ENCODE measurements around the gene SYNRG. TPM values are rescaled to one million over a fixed set of nuclear protein-coding genes. Genes with fewer than 3 reads are reported as not detected.

The SYNRG gene
- total and polyA plus RNA-seq, 2 of the 13 experiments (the other 11 are each of a cell fraction or from before 2014, with no cell fraction given) = 7.3 to 8.7 TPM

DNA sequence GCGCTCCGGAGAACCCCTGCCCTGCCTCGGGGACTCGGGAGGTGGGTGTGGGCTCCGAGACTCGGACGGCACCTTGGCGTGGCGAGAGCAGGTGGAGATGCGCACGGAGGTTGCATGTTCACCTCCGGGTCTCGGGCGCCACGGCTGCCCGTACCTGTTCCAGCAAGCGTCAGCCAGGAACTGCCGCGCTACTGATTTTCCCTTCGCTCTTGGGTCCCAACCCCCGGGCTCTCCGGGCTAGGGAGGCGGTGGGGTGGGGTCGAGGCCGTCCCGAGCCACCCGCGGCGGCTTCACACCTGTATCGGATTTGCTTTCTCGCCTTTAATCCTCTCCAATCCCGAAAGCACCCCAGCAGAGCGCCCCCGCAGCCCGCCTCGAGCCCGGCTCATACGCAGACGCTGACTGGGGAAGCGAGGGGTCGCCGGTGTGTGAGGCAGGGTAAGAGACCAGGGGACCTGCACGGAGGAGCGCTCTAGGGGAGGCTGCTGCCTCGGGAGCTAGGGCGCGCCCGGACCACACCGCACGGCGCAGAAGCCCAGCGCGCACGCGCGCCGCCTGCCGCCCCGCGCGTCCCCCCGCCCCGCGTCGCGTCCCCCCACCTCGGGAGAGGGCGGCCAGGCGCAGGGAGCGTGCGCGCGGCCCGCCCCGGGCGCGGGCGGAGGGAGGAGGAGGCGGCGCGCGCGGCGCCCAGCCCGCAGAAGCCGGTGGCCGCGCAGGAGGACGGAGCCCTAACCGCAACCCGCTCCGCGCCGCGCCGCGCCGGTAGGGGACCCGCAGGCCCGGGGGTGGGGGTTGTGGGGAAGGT is 119.8 kb downstream of the SYNRG start, which contains the start of gene DUSP14 (continued):
- TF ChIP-seq ZNF629 (CRISPR knock-in tag; conservative IDR thresholded peaks at IDR 0.05) = no peak; the same call in none of the 2 replicates
- TF ChIP-seq ZNF572 (CRISPR knock-in tag; IDR thresholded peaks at IDR 0.05) = no peak
- no peak for TF ChIP-seq CREB1 (IDR thresholded peaks at IDR 0.05)
- TF ChIP-seq CREB1 (CRISPR knock-in tag; IDR thresholded peaks at IDR 0.05) = no peak
- TF ChIP-seq KLF13 (CRISPR knock-in tag; IDR thresholded peaks at IDR 0.05) = no peak
- TF ChIP-seq ZNF782 (CRISPR knock-in tag; IDR thresholded peaks at IDR 0.05; ENCODE audit: borderline replicate concordance) = no peak
- TF ChIP-seq STAG1 (CRISPR knock-in tag; IDR thresholded peaks at IDR 0.05) = no peak
- no peak for TF ChIP-seq ZNF569 (CRISPR knock-in tag; IDR thresholded peaks at IDR 0.05; ENCODE audit: borderline replicate concordance)
- TF ChIP-seq ZNF547 (CRISPR knock-in tag; IDR thresholded peaks at IDR 0.05) = peak; percentile 54; the same call in 1 of the 2 replicates
- TF ChIP-seq TMF1 (CRISPR knock-in tag; IDR thresholded peaks at IDR 0.05; ENCODE audit: low read depth) = no peak
- TF ChIP-seq CBX1 (IDR thresholded peaks at IDR 0.05; ENCODE audit: low read depth) = no peak
- peak; percentile 43; the same call in 1 of the 2 replicates for TF ChIP-seq ELF3 (CRISPR knock-in tag; IDR thresholded peaks at IDR 0.05)
- no peak for TF ChIP-seq CBX2 (IDR thresholded peaks at IDR 0.05; ENCODE audit: low read depth, low read length)
- TF ChIP-seq CBX2 (CRISPR knock-in tag; IDR thresholded peaks at IDR 0.05; ENCODE audit: low read depth) = no peak; the same call in 1 of the 2 replicates
- TF ChIP-seq ZSCAN30 (CRISPR knock-in tag; IDR thresholded peaks at IDR 0.05) = no peak
- TF ChIP-seq ZNF589 (CRISPR knock-in tag; conservative IDR thresholded peaks at IDR 0.05) = no peak
- TF ChIP-seq GATAD1 (CRISPR knock-in tag; IDR thresholded peaks at IDR 0.05) = no peak; the same call in 1 of the 2 replicates
- no peak for TF ChIP-seq ATRX (CRISPR knock-in tag; IDR thresholded peaks at IDR 0.05; ENCODE audit: borderline replicate concordance)
- no peak for TF ChIP-seq ZKSCAN1 (IDR thresholded peaks at IDR 0.05; ENCODE audit: low read length)
- TF ChIP-seq TOE1 (CRISPR knock-in tag; IDR thresholded peaks at IDR 0.05) = no peak
- TF ChIP-seq RBFOX2 (IDR thresholded peaks at IDR 0.05; ENCODE audit: low read depth, low read length) = peak; percentile 89
- TF ChIP-seq NR2F6 (IDR thresholded peaks at IDR 0.05) = no peak
- TF ChIP-seq NR2F6 (CRISPR knock-in tag; IDR thresholded peaks at IDR 0.05) = no peak
- TF ChIP-seq HNRNPH1 (optimal IDR thresholded peaks at IDR 0.05; ENCODE audit: low read depth, low read length) = no peak
- TF ChIP-seq HDAC2 (CRISPR knock-in tag; IDR thresholded peaks at IDR 0.05) = no peak
- TF ChIP-seq NFYB (CRISPR knock-in tag; IDR thresholded peaks at IDR 0.05) = no peak
- no peak for TF ChIP-seq ZFP62 (CRISPR knock-in tag; IDR thresholded peaks at IDR 0.05)
- no peak for TF ChIP-seq KLF15 (CRISPR knock-in tag; IDR thresholded peaks at IDR 0.05; ENCODE audit: borderline replicate concordance)
- TF ChIP-seq, protein P1, sequence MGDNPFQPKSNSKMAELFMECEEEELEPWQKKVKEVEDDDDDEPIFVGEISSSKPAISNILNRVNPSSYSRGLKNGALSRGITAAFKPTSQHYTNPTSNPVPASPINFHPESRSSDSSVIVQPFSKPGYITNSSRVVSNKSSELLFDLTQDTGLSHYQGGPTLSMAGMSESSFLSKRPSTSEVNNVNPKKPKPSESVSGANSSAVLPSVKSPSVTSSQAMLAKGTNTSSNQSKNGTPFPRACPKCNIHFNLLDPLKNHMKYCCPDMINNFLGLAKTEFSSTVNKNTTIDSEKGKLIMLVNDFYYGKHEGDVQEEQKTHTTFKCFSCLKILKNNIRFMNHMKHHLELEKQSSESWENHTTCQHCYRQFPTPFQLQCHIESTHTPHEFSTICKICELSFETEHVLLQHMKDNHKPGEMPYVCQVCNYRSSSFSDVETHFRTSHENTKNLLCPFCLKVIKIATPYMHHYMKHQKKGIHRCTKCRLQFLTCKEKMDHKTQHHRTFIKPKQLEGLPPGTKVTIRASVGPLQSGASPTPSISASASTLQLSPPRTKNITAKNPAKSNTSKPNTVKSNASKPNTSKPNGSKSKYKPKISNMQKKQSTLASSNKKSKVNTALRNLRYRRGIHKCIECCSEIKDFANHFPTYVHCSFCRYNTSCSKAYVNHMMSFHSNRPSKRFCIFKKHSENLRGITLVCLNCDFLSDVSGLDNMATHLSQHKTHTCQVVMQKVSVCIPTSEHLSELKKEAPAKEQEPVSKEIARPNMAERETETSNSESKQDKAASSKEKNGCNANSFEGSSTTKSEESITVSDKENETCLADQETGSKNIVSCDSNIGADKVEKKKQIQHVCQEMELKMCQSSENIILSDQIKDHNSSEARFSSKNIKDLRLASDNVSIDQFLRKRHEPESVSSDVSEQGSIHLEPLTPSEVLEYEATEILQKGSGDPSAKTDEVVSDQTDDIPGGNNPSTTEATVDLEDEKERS (CRISPR knock-in tag; IDR thresholded peaks at IDR 0.05) = no peak
- TF ChIP-seq, protein P2, sequence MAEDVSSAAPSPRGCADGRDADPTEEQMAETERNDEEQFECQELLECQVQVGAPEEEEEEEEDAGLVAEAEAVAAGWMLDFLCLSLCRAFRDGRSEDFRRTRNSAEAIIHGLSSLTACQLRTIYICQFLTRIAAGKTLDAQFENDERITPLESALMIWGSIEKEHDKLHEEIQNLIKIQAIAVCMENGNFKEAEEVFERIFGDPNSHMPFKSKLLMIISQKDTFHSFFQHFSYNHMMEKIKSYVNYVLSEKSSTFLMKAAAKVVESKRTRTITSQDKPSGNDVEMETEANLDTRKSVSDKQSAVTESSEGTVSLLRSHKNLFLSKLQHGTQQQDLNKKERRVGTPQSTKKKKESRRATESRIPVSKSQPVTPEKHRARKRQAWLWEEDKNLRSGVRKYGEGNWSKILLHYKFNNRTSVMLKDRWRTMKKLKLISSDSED (CRISPR knock-in tag; IDR thresholded peaks at IDR 0.05) = no peak
- TF ChIP-seq, protein P3, sequence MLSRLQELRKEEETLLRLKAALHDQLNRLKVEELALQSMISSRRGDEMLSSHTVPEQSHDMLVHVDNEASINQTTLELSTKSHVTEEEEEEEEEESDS (CRISPR knock-in tag; IDR thresholded peaks at IDR 0.05; ENCODE audit: borderline replicate concordance) = no peak

All from HepG2 (cell line).